GM18519 (cell line): ENCODE data around the gene MYH7B.
A peak's percentile ranks its signal among the peaks of the same experiment; 100 is the strongest.

Experiments
- ATAC-seq: cut with Tn5 transposase; IDR thresholded peaks from one replicate; pipeline ENCODE4 v1.9.1; 2021; ENCODE audit warnings: mild to moderate bottlenecking, moderate library complexity; ENCODE audit not compliant: unreplicated experiment, low FRiP score

Gene MYH7B

GRCh38 chr20:34955231-34956040 is at the start of gene MYH7B, which contains the start of gene GSS:
TSS of gene MYH7B (plus strand) at chr20:34955868. CDS start at chr20:34978006, 22,138 bp downstream.
TSS of gene GSS (minus strand) at chr20:34955806. CDS start at chr20:34951852, 3,954 bp downstream.
- peak; percentile 58 for ATAC-seq

- ATAC-seq: no peak
Measured at GRCh38 chr20:34907616-34908469, 47.8 kb upstream of the MYH7B start.

GRCh38 chr20:34915131-34915530 is 40.5 kb upstream of the MYH7B start:
- no peak for ATAC-seq

DNA sequence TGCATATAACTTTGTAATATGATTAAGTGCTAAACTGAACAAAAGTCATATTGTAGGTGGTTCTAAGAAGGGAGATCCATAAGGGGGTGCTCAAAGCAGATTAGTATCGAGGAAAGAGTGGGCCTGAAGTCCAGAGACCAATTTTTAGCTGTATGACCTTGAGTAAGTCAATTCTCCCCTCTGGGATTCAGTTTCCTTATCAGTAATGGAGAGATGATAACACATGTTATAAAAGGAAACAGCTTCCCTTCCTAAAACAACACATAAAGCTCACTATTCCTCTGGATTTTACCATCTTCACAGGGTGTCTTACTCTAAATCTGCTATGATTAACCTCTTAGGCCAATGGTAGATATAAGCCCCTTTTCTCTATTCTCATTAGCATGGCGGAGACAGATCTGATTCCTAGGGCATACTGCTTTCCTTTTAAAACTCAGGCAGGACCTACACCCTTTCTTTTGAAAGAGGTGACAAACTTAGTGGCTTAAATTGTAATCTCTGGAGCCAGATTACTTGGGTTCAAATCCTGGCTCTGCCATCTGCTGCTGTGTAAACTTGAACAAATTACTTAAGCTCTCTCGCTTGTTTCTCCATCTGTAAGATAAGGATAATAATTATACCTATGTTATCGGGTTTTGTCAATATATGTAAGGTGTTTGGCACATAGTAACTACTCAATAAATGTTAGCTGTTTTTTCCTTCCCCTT is 39.8 kb upstream of the MYH7B start:
- ATAC-seq: no peak

GRCh38 chr20:34916774-34917354 is 38.8 kb upstream of the MYH7B start:
- no peak for ATAC-seq

GRCh38 chr20:34920055-34920454 is 35.6 kb upstream of the MYH7B start:
- no peak for ATAC-seq

GRCh38 chr20:34921436-34921835 is 34.2 kb upstream of the MYH7B start:
- no peak for ATAC-seq

GRCh38 chr20:34922654-34923381 is 32.9 kb upstream of the MYH7B start:
- no peak for ATAC-seq

GRCh38 chr20:34923414-34923813 is 32.3 kb upstream of the MYH7B start:
- no peak for ATAC-seq

DNA sequence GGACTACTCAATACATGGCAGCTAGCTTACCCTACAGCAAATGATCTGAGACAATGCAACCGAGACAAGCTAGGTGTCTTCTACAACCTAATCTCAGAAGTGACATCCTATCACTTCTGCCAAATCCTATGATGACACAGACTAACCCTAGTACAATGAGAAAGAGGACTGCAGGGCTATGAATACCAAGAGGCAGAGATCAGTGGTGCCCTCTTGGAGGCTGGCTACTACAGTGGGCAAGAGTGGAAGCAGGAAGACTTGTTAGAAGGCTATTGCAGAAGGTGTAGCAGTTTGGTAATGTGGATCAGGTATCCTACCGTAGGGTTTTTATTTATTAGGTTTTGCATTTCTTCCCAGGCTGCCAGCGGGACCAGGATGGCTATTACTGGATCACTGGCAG is 30.3 kb upstream of the MYH7B start:
- ATAC-seq: no peak

- no peak for ATAC-seq
Measured at GRCh38 chr20:34925981-34926380, 29.7 kb upstream of the MYH7B start.

DNA sequence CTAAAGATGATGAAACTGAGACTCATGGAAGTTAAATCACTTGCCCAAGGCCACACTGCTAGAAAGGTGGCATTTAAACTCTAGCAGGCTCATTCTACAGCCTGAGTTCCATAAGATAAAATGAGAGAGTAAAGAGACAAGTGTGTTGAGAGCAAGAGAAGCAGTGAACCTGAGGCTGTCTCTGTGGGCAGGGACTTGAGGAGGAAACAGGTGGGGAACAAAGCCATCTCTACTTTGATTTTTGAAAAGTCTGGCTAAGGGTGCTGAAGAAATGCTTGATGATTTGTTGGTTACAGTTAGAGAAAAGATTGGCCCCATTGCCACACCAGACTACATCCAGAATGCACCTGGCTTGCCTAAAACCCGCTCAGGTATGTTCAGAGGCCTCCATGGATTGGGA is 29.1 kb upstream of the MYH7B start:
- no peak for ATAC-seq

- ATAC-seq: no peak
Measured at GRCh38 chr20:34927736-34928135, 27.9 kb upstream of the MYH7B start.

DNA sequence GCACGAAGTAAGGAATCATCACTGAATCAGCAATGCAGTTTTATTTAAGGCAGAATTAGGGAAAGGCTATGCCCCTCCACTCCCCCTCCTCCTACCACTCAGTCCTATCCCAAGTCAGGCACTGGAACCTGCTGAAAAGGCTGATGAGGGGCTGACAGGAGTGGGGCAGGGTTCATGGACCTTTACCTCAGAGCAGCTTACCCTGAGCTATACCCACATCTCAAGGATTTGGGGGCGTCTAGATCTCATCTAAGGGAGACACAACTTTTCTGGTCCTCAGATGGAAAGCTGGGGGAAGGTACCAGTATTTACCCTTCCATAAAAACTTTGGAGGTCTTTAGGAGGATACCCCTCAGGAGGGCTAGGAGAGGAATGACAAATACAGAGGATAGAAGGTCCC is 27.3 kb upstream of the MYH7B start:
- ATAC-seq: no peak

- no peak for ATAC-seq
Measured at GRCh38 chr20:34931771-34932170, 23.9 kb upstream of the MYH7B start.

DNA sequence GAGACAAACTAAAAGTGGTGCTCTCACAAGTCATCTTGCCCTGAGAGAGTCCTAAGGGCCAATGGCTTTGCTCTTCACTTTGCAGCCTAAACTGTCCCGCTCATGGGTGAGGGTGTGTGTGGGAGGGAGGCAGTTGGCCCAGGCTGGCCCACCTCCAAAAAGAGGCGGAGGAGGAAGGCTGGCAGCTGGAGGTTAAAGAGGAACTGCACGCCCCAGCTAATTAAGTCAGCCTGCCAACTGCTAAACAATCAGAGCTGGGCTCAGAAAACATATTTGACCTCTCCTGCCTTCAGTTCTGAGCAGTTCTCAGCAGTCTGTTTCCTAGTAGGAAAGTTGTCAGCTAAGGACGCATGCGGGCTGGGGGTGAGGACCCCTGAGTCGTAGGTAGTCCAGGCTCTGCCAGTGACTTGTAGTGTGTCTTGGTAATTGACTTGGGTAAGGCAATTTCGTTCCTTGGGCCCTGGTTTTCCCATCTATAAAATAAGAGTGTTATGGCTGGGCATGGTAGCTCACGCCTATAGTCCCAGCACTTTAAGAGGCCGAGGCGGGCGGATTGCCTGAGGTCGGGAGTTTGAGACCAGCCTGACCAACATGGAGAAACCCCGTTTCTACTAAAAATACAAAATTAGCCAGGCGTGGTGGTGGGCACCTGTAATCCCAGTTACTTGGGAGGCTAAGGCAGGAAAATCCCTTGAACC is 17.1 kb upstream of the MYH7B start:
- ATAC-seq: no peak

- ATAC-seq: no peak
Measured at GRCh38 chr20:34940081-34940481, 15.6 kb upstream of the MYH7B start.

DNA sequence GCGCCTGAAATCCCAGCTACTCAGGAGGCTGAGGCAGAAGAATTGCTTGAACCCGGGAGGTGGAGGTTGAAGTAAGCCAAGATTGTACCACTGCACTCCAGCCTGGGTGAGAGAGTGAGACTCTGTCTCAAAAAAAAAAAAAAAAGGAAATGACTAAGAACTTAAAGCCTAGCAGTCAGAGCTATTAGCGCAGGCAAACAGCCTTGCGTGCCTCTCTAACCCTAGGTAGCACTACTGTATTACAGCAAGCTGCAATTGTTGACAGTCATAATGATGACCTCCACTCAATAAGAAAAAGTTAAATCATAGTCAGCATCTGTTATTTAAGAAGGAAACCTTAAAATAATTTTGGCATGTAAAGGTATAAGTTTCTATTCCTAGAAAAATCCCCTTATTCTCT is 14.4 kb upstream of the MYH7B start:
- ATAC-seq: no peak

GRCh38 chr20:34942301-34942700 is 13.4 kb upstream of the MYH7B start:
- ATAC-seq: no peak
